ENCODE data around the gene CNKSR2. TPM values are rescaled to one million over a fixed set of nuclear protein-coding genes. Genes with fewer than 3 reads are reported as not detected.
A peak's percentile ranks its signal among the peaks of the same experiment; 100 is the strongest.

CNKSR2 gene
- total and polyA plus RNA-seq, 8 donors: 0.58 to 33.8 (median 4.2) TPM

- Histone ChIP-seq H3K27ac (no peak overlapping the region), H3K36me3 (no peaks in the 10 kb centered on the region), H3K4me1 (no peaks in the 10 kb centered on the region), H3K27me3 (no peaks in the 10 kb centered on the region), H3K4me3 (no peak overlapping the region), H3K9me3 (no peaks in the 10 kb centered on the region)
- TF ChIP-seq EP300 (IDR thresholded peaks at IDR 0.05) (no peak), POLR2A (IDR thresholded peaks at IDR 0.05) (no peak), POLR2AphosphoS5 (IDR thresholded peaks at IDR 0.05) (no peak)
- TF ChIP-seq, protein P1, sequence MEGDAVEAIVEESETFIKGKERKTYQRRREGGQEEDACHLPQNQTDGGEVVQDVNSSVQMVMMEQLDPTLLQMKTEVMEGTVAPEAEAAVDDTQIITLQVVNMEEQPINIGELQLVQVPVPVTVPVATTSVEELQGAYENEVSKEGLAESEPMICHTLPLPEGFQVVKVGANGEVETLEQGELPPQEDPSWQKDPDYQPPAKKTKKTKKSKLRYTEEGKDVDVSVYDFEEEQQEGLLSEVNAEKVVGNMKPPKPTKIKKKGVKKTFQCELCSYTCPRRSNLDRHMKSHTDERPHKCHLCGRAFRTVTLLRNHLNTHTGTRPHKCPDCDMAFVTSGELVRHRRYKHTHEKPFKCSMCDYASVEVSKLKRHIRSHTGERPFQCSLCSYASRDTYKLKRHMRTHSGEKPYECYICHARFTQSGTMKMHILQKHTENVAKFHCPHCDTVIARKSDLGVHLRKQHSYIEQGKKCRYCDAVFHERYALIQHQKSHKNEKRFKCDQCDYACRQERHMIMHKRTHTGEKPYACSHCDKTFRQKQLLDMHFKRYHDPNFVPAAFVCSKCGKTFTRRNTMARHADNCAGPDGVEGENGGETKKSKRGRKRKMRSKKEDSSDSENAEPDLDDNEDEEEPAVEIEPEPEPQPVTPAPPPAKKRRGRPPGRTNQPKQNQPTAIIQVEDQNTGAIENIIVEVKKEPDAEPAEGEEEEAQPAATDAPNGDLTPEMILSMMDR (IDR thresholded peaks at IDR 0.05): no peak
- peak in 1 of 2 donors; percentile 2 for DNase-seq
- intact Hi-C loops (cut with DNase I; ENCODE audit: low total_unique reads): no loop called here
- 26 to 50% (median 42%) methylated on average over 1 of the region's 1 CpG for WGBS, 5 donors
Measured at GRCh38 chrX:21438792-21439191, 64.6 kb downstream of the CNKSR2 start.

DNA sequence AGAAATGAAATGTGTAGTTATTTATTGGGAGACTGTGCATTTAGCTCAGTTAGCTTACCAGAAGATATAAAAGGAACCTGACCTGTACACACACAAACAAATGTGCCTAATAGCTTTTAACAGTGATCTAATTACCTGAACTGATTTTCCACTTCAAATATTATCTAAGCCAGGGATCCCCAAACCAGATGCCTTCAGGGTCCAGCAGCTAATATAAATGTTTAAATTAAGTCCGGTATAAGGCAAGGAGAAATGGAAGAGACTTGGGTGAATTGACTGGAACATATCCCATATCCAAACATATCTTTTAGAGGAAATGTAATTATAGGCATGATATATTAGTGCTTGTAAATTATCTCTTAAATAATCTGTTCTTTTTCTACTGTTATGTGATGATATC lies 66.7 kb downstream of the CNKSR2 start:
- TF ChIP-seq, protein P1 (IDR thresholded peaks at IDR 0.05): no peak
- TF ChIP-seq EP300 (IDR thresholded peaks at IDR 0.05): no peak
- no peak for TF ChIP-seq POLR2A (IDR thresholded peaks at IDR 0.05)
- no peak for TF ChIP-seq POLR2AphosphoS5 (IDR thresholded peaks at IDR 0.05)
- no peak for DNase-seq
- no peaks in the 10 kb centered on the region for H3K36me3 ChIP-seq
- 60 to 68% (median 66%) methylated on average over 1 of the region's 1 CpG for WGBS, 5 donors
- no peak overlapping the region for H3K27ac ChIP-seq
- no peaks in the 10 kb centered on the region for H3K4me1 ChIP-seq
- no peaks in the 10 kb centered on the region for H3K9me3 ChIP-seq
- intact Hi-C loops (cut with DNase I; ENCODE audit: low total_unique reads): no loop called here
- H3K27me3 ChIP-seq: no peaks in the 10 kb centered on the region
- H3K4me3 ChIP-seq: no peak overlapping the region

DNA sequence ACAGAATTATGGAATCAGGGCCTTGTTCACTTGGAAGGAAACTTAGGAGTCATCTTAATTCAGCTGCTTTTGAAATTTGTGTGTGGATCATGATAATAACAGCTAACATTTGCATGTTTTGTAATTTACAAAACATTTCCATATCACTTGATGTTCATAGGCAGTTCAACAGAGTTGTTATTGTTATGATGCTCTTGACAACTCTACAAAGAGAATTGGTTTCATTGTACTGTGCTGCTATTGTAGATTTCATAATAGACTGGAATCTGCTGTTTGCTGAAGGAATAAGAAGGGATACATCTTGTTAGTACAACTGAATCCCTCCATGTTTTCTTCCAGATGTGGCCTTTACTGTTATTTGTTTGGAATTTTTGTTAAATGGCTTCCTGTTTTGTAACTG lies 83.5 kb downstream of the CNKSR2 start:
- H3K27me3 ChIP-seq: no peaks in the 10 kb centered on the region
- H3K27ac ChIP-seq: no peak overlapping the region
- H3K4me1 ChIP-seq: no peaks in the 10 kb centered on the region
- no peak overlapping the region for H3K4me3 ChIP-seq
- TF ChIP-seq POLR2AphosphoS5 (IDR thresholded peaks at IDR 0.05): no peak
- intact Hi-C loops (cut with DNase I; ENCODE audit: low total_unique reads): no loop called here
- no peak for DNase-seq
- no peaks in the 10 kb centered on the region for H3K36me3 ChIP-seq
- no peaks in the 10 kb centered on the region for H3K9me3 ChIP-seq

DNA sequence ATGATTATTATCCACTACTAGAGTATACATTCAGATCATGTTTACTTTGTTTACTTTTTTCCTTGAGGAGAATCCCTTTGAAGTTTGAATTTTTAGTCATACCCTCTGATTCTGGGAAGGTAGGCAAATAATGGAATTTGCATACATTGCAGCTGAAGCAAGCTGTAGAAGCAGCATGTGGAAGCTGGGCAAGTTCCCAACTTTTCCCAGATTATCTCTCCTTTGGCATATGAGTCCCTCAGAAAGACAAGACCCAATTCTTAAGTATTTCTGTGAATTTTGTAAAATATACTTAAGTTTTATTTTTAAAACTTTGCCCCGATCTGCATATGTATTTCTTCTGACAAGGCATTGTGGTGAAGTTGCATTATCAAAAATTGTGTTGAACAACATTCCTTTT lies 94.9 kb downstream of the CNKSR2 start:
- no peaks in the 10 kb centered on the region for H3K36me3 ChIP-seq
- TF ChIP-seq EP300 (IDR thresholded peaks at IDR 0.05): no peak
- TF ChIP-seq POLR2A (IDR thresholded peaks at IDR 0.05): no peak
- TF ChIP-seq, protein P1 (IDR thresholded peaks at IDR 0.05): no peak
- TF ChIP-seq POLR2AphosphoS5 (IDR thresholded peaks at IDR 0.05): no peak
- no peaks in the 10 kb centered on the region for H3K27me3 ChIP-seq
- intact Hi-C loops (cut with DNase I; ENCODE audit: low total_unique reads): no loop called here
- H3K9me3 ChIP-seq: no peaks in the 10 kb centered on the region
- DNase-seq: no peak
- no peaks in the 10 kb centered on the region for H3K4me1 ChIP-seq
- no peak overlapping the region for H3K27ac ChIP-seq
- WGBS, 5 donors: 58 to 90% (median 73%) methylated on average over 1 of the region's 1 CpG
- no peak overlapping the region for H3K4me3 ChIP-seq

GRCh38 chrX:21476909-21477308 lies 102.7 kb downstream of the CNKSR2 start:
- DNase-seq: no peak
- H3K4me1 ChIP-seq: no peaks in the 10 kb centered on the region
- H3K4me3 ChIP-seq: no peak overlapping the region
- 27 to 54% (median 38%) methylated on average over 2 of the region's 2 CpGs for WGBS, 5 donors
- H3K9me3 ChIP-seq: no peaks in the 10 kb centered on the region
- intact Hi-C loops (cut with DNase I; ENCODE audit: low total_unique reads): no loop called here
- TF ChIP-seq, protein P1 (IDR thresholded peaks at IDR 0.05): no peak
- no peak for TF ChIP-seq POLR2A (IDR thresholded peaks at IDR 0.05)
- no peaks in the 10 kb centered on the region for H3K36me3 ChIP-seq
- peaks cover 0 to 3% (median 0%) of the 10 kb centered on the region in 3 donors for H3K27me3 ChIP-seq
- no peak overlapping the region for H3K27ac ChIP-seq
